ENCODE measurements around the gene SDK1.

DNA sequence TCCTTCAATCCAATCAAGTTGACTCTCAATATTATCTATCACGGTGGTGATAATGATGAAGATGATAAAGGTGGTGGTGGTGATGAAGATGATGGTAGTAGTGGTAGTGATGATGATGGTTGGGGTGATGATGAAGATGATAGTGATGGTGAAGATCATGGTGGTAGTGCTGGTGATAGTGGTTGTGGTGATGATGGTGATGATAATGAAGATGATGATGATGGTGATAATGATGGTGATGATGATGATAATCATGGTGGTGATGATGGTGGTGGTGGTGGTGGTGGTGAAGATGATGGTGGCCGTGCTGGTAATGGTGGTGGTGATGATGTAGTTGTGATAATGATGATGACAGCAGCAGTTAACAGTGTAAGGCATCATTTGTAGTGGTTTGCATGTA is 29.8 kb upstream of the SDK1 start:
- TF ChIP-seq POLR2AphosphoS5 (IDR thresholded peaks at IDR 0.05) (no peak), CTCF (IDR thresholded peaks at IDR 0.05) (no peak), POLR2A (IDR thresholded peaks at IDR 0.05) (no peak)
